ENCODE results near the gene COL4A1. TPM values are rescaled to one million over a fixed set of nuclear protein-coding genes. Genes with fewer than 3 reads are reported as not detected.

The COL4A1 gene
- total RNA-seq, 8 experiments from 2014 or later: 1.0 to 466 (median 5.0) TPM

DNA sequence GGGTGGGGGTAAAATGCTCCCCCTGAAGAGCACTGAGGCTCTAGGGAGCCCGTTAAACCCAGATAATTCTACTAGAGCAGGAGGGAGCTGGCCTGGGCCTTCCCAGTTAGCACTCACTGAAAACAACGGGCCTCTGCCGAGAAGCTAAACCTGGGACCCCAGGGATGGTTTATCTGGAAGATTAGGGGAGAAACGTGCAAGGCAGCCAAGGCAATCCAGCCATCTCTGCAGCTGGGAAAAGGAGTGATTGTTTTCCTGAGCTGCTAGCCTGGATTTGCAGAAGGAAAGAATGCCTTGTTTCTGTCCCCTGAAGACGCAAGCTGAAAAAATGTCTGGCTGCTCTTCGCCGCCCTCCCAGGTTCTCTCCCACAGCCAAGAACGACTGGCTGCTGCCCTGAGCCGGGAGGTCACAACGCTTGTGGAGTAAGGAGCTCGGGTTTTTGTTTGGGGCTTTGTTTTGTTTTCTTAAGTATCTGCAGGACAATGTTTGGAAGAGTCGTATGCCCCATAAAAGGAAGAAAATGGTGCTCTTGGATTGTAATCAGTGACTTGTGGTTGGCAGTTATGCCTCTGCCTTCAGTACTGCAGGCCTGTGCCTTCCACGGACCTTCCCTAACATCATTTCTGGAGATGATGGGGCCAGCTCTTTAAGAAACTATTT is 31.6 kb upstream of the COL4A1 start:
- Histone ChIP-seq H3K4me1 (replicated peaks in 1 of 2) (peaks cover 0 to 8% of the 10 kb centered on the region in 2 donors), H3K4me3 (no peak overlapping the region), H3K27ac (peak overlapping the region in 1 of 2 donors; percentile 30)
- WGBS, 10 experiments: 2 to 57% (median 29%) methylated on average over 1 to 11 of the region's 13 CpGs; no CpG with 5 or more reads in 1 of the 10 experiments
- peak in 2 of 8 experiments; percentile 32 to 42 for ATAC-seq (replicated peaks in 6 of 8)
- in situ Hi-C loops (cut with MboI; ENCODE audit: low pct_unique_long_range_greater_than_20kb in 2 of 9, low sequenced_read_pairs in 9 of 9, unreplicated experiment in 9 of 9): no loop called here

DNA sequence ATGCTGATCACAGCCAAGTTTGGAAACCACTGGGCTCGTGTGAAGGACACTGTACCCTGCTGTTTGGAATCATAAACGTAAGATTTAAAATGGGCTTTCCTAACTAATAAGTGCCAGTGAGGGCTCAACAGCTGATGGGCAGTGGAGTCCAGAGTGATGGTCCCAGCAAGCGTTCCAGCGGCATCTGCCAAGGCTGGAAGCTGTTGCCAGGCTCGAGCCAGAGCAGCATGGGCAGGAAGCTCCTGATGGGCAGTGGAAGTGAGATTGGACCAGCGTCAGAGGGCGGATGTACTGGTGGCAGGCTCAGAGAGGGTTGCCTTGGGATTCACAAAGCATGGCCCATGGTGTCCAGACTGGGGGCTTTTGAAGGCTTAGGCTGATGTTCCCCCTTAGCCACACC is 30.3 kb upstream of the COL4A1 start:
- H3K27ac ChIP-seq: no peak overlapping the region
- H3K4me3 ChIP-seq: no peak overlapping the region
- ATAC-seq (replicated peaks in 6 of 8): no peak
- in situ Hi-C loops (cut with MboI; ENCODE audit: low pct_unique_long_range_greater_than_20kb in 2 of 9, low sequenced_read_pairs in 9 of 9, unreplicated experiment in 9 of 9): no loop called here
- 83 to 100% (median 95%) methylated on average over 1 to 5 of the region's 7 CpGs; no CpG with 5 or more reads in 2 of the 10 experiments for WGBS, 10 experiments
- peaks cover 0 to 8% of the 10 kb centered on the region in 2 donors for H3K4me1 ChIP-seq (replicated peaks in 1 of 2)

DNA sequence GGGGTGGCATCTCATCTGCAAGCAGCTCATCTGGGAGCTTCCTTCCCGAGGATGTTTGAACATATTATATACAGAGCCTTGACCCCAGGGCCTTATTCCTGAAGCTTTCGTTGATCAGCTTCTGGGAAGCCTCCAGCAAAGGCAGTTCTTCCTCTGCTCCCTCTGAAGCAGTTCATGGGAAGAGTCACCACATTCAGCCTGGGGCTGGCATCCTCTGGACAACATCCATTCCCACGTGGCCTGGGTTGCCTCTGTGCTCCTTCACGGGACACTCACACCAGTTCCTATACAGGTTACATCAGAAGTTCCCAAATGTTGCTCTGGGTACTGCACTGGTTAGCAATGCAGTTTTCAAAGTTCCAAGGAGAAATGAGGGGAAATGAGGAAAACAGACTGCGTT is 29.7 kb upstream of the COL4A1 start:
- no peak overlapping the region for H3K4me3 ChIP-seq
- peaks cover 0 to 8% of the 10 kb centered on the region in 2 donors for H3K4me1 ChIP-seq (replicated peaks in 1 of 2)
- in situ Hi-C loops (cut with MboI; ENCODE audit: low pct_unique_long_range_greater_than_20kb in 2 of 9, low sequenced_read_pairs in 9 of 9, unreplicated experiment in 9 of 9): no loop called here
- 50 to 100% (median 86%) methylated on average over 1 to 4 of the region's 5 CpGs; no CpG with 5 or more reads in 5 of the 10 experiments for WGBS, 10 experiments
- no peak overlapping the region for H3K27ac ChIP-seq
- no peak for ATAC-seq (replicated peaks in 6 of 8)

DNA sequence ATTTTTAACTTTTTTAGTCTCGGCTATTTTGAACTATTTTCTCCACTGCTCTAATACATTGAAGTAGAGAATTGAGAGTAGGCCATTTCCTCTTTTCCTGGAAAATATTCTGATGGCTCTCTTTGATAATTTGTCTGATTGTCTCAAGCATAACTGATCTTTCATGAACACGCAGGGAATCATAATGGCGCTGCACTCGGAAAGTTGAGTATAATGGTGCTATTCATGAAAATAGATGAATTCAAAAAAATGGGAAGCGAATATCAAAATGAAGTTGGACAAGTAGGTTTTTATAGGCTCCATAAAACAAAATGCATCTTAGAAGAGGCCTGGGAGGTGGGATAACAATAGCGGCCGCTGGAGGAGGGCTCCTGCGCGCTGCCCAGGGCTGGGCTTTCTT is 29.2 kb upstream of the COL4A1 start:
- 90 to 98% (median 97%) methylated on average over 2 to 9 of the region's 9 CpGs; no CpG with 5 or more reads in 1 of the 10 experiments for WGBS, 10 experiments
- no peak for ATAC-seq (replicated peaks in 6 of 8)
- Histone ChIP-seq H3K4me3 (no peak overlapping the region), H3K4me1 (replicated peaks in 1 of 2) (peaks cover 0 to 8% of the 10 kb centered on the region in 2 donors), H3K27ac (no peak overlapping the region)
- in situ Hi-C loops (cut with MboI; ENCODE audit: low pct_unique_long_range_greater_than_20kb in 2 of 9, low sequenced_read_pairs in 9 of 9, unreplicated experiment in 9 of 9): no loop called here

DNA sequence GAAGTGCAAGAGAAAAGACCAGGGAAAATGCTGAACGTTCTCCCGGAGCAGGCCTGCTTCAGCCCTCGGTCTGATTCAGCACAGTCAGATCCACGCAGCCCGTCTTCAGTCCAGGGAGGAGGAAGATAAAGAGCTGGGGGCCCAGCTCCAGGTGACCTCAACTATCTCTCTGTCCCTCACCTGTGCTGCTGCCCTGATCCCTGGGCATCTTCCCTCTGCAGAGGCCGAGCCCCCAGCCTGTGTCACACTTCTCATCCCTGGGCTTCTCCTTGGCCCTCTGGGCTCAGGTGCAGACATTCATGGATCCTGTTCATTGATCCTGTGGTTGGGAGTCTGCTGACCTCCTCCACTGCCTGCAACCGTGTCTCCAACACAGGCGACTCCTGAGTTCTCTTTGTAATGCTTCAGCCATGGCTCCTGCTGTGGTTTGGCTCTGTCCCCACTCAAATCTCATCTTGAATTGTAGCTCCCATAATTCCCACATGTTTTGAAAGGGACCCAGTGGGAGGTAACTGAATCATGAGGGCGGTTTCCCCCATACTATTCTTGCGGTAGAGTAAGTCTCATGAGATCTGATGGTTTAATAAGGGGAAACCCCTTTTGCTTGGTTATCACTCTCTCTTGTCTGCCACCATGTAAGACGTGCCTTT is 28.0 kb upstream of the COL4A1 start:
- WGBS, 10 experiments: 72 to 100% (median 90%) methylated on average over 1 to 9 of the region's 11 CpGs; no CpG with 5 or more reads in 1 of the 10 experiments

DNA sequence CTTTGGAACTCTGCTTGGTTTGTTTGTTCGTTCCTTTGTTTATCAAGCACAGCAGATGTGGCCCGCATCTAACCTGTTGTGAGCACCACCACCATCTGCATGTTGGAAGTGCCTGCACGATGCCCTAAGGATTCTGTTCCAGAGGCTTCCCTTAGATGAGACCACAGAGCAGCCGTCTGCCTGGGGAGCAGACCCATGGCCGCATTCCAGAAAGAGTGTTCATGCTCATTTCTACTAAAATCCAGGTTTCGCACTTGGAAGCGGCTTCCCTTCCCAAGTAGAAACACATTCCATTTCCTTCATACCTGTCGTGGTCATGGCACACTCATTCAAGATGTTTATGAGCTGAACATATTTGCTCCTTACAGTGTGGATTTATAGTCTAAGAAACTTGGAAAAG is 27.3 kb upstream of the COL4A1 start:
- no peak overlapping the region for H3K27ac ChIP-seq
- 56 to 100% (median 95%) methylated on average over 1 to 8 of the region's 8 CpGs; no CpG with 5 or more reads in 1 of the 10 experiments for WGBS, 10 experiments
- in situ Hi-C loops (cut with MboI; ENCODE audit: low pct_unique_long_range_greater_than_20kb in 2 of 9, low sequenced_read_pairs in 9 of 9, unreplicated experiment in 9 of 9): no loop called here
- no peak overlapping the region for H3K4me3 ChIP-seq
- no peak for ATAC-seq (replicated peaks in 6 of 8)
- H3K4me1 ChIP-seq (replicated peaks in 1 of 2): peaks cover 0 to 8% of the 10 kb centered on the region in 2 donors

More for the DNA sequence above, 28.0 kb upstream of the COL4A1 start:
- Histone ChIP-seq H3K4me3 (no peak overlapping the region), H3K27ac (no peak overlapping the region), H3K4me1 (replicated peaks in 1 of 2) (peaks cover 0 to 8% of the 10 kb centered on the region in 2 donors)
- in situ Hi-C loops (cut with MboI; ENCODE audit: low pct_unique_long_range_greater_than_20kb in 2 of 9, low sequenced_read_pairs in 9 of 9, unreplicated experiment in 9 of 9): no loop called here
- ATAC-seq (replicated peaks in 6 of 8): no peak

DNA sequence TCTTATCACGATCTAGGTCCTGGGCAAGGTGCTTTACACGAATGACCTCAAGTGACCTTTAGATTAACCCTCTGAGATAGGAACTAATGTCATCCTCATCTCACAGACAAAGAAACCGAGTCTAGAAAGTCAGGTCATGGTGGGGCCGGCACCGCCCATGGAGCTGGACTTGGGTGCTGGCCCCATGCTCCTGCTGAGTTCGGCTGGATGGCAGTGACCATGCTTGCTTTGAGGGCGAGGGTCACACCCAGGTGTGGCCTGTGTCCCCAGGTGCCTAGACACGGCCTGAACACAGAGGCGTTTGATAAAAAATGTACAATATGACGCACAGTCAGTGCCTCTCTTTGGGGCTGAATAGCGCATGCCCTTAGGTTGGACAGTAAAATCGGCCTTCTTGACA is 26.9 kb upstream of the COL4A1 start:
- in situ Hi-C loops (cut with MboI; ENCODE audit: low pct_unique_long_range_greater_than_20kb in 2 of 9, low sequenced_read_pairs in 9 of 9, unreplicated experiment in 9 of 9): no loop called here
- ATAC-seq (replicated peaks in 6 of 8): no peak
- Histone ChIP-seq H3K4me3 (no peak overlapping the region), H3K4me1 (replicated peaks in 1 of 2) (peaks cover 0 to 7% of the 10 kb centered on the region in 2 donors), H3K27ac (no peak overlapping the region)
- WGBS, 10 experiments: 60 to 100% (median 93%) methylated on average over 1 to 10 of the region's 12 CpGs; no CpG with 5 or more reads in 1 of the 10 experiments

DNA sequence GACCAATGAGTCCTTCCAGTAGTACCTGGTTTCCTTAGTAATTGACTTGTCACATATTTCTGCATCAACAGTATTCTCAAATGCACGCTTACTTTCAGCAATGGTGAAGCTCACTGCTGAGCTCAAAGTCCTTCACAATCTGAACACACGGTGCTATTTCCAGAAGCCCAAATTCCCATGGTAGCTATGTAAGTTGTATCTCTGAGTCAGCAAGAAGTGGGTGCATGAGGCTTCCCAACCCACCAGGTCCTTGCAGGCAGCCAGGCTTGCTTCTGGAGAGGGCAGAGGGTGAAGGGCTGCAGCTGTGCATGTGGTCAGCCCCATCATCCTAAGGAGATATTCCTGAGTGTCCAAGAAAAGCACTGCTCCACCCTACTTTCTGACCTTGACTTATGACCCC is 25.8 kb upstream of the COL4A1 start:
- no peak overlapping the region for H3K4me3 ChIP-seq
- 80 to 100% (median 100%) methylated on average over 1 to 2 of the region's 2 CpGs; no CpG with 5 or more reads in 3 of the 10 experiments for WGBS, 10 experiments
- in situ Hi-C loops (cut with MboI; ENCODE audit: low pct_unique_long_range_greater_than_20kb in 2 of 9, low sequenced_read_pairs in 9 of 9, unreplicated experiment in 9 of 9): no loop called here
- H3K27ac ChIP-seq: no peak overlapping the region
- no peak for ATAC-seq (replicated peaks in 6 of 8)
- no peaks in the 10 kb centered on the region for H3K4me1 ChIP-seq (replicated peaks in 1 of 2)

DNA sequence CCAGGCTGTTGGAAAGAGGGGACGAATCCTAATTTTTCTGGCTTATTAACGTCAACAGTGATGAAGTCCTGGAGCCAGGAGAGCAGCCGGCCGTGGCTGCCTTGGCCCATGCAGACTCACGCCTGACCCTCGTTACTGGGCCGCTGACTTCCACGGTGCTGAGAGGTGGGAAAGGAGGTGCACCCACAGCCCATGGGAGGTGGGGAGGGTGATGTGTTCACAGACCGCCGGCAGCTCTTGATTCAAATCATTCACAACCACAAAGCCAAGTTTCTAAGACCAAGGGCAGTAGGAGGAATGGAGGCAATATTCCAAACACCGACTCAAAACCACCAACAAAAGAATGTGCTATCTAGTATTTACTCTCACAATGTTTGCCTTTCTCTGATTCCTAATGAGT is 24.4 kb upstream of the COL4A1 start:
- no peak overlapping the region for H3K27ac ChIP-seq
- 60 to 100% (median 83%) methylated on average over 1 to 10 of the region's 11 CpGs; no CpG with 5 or more reads in 3 of the 10 experiments for WGBS, 10 experiments
- in situ Hi-C loops (cut with MboI; ENCODE audit: low pct_unique_long_range_greater_than_20kb in 2 of 9, low sequenced_read_pairs in 9 of 9, unreplicated experiment in 9 of 9): no loop called here
- H3K4me1 ChIP-seq (replicated peaks in 1 of 2): peaks cover 0 to 4% of the 10 kb centered on the region in 2 donors
- no peak for ATAC-seq (replicated peaks in 6 of 8)
- no peak overlapping the region for H3K4me3 ChIP-seq

DNA sequence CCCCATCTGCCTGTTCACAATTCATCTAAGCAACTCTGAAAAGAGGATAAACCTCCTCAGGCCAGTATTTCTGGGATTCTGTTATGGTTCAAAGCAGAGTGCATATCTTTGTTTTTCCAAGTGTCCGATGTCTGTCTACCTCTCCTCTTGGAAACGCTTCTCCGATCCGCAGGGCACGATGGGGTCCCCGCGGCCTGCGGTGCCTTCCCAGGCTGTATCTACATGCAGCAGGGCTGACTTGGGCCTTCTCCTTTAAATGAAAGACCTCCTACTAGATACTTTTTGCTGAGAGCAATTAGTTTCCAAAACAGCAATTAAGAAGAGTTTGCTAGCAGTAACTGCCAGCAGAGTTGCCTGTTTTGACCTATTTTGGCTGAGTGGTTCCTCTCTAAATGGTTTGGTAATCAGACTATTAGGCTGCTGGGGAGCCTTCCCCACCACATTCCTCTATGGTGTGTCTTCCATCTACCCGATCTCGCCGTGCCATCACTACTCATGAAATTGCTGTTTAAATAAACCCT is 23.6 kb upstream of the COL4A1 start:
- no peak for ATAC-seq (replicated peaks in 6 of 8)
- 9 to 100% (median 90%) methylated on average over 3 to 9 of the region's 11 CpGs for WGBS, 10 experiments
- H3K4me1 ChIP-seq (replicated peaks in 1 of 2): peaks cover 0 to 4% of the 10 kb centered on the region in 2 donors
- in situ Hi-C loops (cut with MboI; ENCODE audit: low pct_unique_long_range_greater_than_20kb in 2 of 9, low sequenced_read_pairs in 9 of 9, unreplicated experiment in 9 of 9): no loop called here
- H3K4me3 ChIP-seq: no peak overlapping the region
- H3K27ac ChIP-seq: no peak overlapping the region

DNA sequence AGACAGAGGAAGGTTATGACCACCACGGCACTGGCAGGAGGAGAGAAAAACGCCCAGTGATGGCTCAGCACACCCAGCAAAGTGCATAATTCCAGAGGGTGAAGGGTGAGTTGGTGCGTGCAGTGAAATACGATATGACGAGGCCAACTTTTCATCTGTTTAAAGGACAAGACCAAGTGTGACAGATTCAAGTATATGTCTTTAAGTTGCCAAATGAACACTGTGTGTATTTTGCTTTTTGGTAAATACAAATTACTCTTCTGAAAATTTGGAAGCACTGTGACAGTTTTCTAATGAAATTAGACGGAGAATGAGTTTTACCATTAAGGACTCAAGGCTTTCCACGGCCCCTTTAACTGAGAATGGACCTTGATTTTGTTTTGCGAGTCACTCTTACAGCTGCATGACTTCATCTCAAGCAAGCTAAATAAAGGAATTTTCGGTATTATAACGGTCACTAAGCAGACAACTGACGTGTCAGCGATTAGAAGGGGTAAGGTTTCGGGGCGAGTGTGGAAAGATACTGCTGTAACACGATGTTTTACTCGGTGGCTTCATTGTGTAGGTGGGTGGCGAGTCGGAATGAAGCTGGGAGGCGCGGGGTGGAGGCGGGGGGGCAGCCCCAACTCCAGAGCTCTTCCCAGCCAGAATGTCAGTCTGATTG is 23.0 kb upstream of the COL4A1 start:
- Histone ChIP-seq H3K4me1 (replicated peaks in 1 of 2) (peaks cover 0 to 4% of the 10 kb centered on the region in 2 donors), H3K4me3 (no peak overlapping the region), H3K27ac (no peak overlapping the region)
- 51 to 97% (median 83%) methylated on average over 4 to 14 of the region's 21 CpGs; no CpG with 5 or more reads in 1 of the 10 experiments for WGBS, 10 experiments
- peak in 1 of 8 experiments; percentile 76 for ATAC-seq (replicated peaks in 6 of 8)
- in situ Hi-C loops (cut with MboI; ENCODE audit: low pct_unique_long_range_greater_than_20kb in 2 of 9, low sequenced_read_pairs in 9 of 9, unreplicated experiment in 9 of 9): no loop called here

DNA sequence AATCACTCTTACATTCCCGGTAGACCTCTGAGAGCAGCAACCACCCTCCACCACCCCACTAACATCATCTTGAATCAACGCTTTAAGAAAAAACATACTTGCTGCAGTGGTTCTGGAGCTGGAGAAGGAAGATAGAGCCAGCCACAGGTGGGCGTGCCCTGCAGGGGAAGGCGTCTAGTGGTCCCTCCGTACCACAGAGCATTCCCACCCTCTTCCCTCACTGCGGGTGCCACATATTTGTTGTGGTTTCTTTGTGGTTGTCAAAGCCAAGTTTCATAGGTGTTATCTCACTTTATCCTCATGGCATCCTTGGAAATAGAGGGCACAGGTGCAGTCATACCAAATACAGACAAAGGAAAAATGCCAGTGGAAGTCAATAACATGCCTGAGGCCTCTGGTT is 22.3 kb upstream of the COL4A1 start:
- no peak for ATAC-seq (replicated peaks in 6 of 8)
- WGBS, 10 experiments: 55 to 100% (median 100%) methylated on average over 1 to 4 of the region's 6 CpGs
- in situ Hi-C loops (cut with MboI; ENCODE audit: low pct_unique_long_range_greater_than_20kb in 2 of 9, low sequenced_read_pairs in 9 of 9, unreplicated experiment in 9 of 9): no loop called here
- Histone ChIP-seq H3K4me3 (no peak overlapping the region), H3K27ac (no peak overlapping the region), H3K4me1 (replicated peaks in 1 of 2) (peaks cover 0 to 4% of the 10 kb centered on the region in 2 donors)

DNA sequence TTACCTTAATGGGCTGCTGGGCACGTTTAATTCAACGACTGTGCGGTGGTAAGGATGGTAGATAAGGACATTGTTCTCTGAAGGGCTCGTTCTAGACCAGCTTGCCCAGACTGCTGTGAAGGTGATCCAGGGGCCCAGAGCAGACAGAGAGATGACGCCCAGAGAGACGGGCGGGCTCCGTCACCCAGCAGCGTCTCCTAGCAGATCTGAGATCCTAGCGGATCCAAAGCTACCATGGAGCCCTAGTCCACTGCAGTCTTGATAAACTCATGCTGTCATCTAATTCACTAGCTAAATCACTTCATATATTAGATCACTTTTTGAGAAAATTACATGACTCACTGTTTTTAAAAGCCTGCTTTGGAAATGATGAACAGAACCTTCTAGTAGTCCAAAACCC is 21.6 kb upstream of the COL4A1 start:
- in situ Hi-C loops (cut with MboI; ENCODE audit: low pct_unique_long_range_greater_than_20kb in 2 of 9, low sequenced_read_pairs in 9 of 9, unreplicated experiment in 9 of 9): no loop called here
- 80 to 100% (median 97%) methylated on average over 1 to 7 of the region's 10 CpGs; no CpG with 5 or more reads in 3 of the 10 experiments for WGBS, 10 experiments
- peak in 1 of 8 experiments; percentile 67 for ATAC-seq (replicated peaks in 6 of 8)
- H3K4me3 ChIP-seq: no peak overlapping the region
- H3K4me1 ChIP-seq (replicated peaks in 1 of 2): peaks cover 0 to 4% of the 10 kb centered on the region in 2 donors
- no peak overlapping the region for H3K27ac ChIP-seq
